Suppressor macrophage (primary cell): Measurements from ENCODE around the gene DCLRE1B.

Experiments used
- DNase-seq, 4 experiments: peaks; one replicate each; pipeline ENCODE4 v3.0.0-alpha.2; 2020 to 2022

DCLRE1B gene

DNA sequence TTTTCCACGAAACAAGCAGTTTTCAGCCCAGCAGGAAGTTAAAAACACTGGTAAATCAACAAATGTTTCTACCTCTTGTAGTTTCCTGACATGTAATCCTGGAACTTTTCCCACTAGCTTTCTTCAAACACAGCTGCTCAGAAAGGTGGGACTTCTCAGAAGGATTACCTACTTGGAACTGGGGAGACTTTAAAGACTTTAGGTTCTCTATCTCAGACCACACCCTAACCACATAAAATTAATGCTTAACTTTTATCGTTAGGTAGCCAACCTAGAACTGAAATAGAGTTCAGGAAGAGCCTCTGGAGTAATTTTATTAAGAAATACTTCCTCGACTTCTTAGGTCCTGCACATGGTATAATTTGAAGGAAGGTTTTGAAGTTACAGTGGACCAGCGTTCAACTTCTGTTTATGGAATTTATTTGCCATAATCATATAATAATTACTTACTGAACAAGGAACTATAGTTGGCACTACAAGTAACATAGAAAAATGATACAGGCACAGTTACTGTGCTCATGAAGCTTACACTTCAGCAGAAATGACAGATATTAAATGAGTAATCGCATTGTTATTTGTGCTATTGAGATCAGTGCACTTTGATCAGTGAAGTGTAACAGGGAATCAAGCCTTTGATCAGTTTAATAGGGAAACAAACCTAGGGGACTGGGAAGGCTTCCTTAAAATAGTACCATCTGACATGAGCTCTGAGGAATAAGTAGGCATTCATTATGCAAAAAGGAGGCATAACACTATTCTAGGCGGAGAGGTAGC, 17.5 kb upstream of the DCLRE1B start, which contains the start of gene BCL2L15:
Gene BCL2L15, minus strand, starts transcription at position 180 of the 774 bp plus-strand sequence. CDS start 206 bp downstream, outside the sequence.
- DNase-seq, result no peak

DNA sequence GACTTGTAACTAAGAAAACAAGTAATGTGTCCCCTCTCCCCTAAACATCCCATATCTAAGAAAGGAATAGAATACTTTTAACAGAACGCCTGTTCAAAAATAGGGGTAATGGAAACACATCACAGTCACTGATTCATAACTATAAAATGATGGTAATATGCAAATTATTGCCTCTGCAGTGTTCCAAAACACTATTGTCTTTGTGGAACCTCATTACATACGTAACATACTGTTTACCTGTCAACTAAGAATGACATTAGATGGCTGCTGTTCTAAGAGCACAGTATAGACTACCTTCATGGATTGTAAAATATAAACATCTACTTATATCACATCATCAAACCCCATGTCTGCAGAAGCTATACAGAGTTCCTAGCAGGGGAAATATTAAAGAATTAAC, 14.3 kb upstream of the DCLRE1B start:
- no peak for DNase-seq

DNA sequence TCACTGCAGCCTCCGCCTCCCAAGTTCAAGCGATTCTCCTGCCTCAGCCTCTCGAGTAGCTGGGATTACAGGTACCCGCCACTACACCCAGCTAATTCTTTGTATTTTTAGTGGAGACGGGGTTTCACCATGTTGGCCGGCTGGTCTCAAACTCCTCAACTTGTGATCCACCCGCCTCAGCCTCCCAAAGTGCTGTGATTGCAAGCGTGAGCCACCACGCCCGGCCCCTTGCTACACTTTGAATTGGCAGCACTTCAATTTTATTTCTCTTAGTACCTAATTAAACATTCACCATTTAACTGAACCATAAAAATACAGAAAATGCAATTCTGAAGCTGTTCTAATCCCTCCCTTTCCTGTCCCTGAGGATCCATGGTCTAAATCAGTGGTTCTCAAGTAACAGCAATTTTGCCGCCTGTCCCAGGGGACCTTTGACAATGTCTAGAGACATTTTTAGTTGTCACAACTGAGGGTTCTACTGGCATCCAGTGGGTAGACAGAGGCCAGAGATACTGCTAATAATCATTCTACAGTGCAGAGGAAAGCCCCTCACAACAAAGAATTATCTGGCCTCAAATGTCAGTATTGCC, 13.4 kb upstream of the DCLRE1B start:
- DNase-seq, result no peak

DNA sequence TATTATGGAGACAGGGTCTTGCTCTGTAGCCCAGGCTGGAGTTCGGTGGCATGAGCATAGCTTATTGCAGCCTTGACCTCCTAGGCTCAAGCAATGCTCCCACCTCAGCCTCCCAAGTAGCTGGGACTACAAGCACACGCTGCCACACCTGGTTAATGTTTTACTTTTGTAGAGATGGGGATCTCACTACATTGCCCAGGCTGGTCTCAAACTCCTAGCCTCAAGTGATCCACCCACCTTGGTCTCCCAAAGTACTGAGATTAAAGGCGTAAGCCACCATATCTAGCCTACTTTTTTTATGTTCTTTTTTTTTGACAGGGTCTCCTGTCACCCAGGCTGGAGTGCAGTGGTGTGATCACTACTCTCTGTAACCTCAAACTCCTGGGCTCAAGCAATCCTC, 11.9 kb upstream of the DCLRE1B start:
- no peak for DNase-seq

DNA sequence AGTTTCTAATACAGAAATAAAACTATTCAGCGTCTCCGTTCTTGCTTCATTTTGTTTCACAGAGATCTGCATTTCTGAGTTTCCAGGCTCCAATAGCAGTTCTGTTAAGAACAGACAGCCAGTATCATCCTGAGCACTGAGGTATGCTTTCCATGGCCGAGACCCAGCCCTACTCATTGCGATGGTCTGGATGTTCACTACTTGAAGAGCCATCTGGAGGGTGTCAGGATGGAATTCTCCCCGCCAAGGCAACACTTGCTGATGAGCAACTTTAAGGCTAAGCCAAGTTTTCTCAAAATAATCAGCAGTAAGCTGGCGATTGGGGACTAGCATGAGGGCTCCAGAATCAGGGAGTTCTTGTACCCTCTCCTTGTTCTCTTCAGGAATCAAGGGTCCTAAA, 10.0 kb upstream of the DCLRE1B start:
- DNase-seq, result no peak

DNA sequence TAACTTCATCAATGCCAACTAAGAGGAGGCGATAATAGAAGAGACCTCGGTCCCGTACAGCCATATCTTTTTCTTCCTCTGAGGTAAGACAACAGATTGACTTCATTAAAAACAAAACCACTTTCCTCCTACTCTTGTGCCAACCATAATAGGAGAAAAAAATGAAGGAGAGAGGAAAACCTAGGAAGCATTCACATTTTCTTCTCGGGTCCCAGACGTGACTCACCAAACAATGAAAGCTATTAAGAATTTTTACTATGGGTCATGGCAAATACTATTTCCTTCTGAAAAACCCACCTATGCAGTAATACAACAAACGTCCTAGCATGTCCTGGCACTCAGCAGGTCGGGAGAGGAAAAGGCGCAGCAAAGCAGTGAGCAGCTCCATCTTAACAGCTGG, 9.2 kb upstream of the DCLRE1B start:
- DNase-seq, result no peak

DNA sequence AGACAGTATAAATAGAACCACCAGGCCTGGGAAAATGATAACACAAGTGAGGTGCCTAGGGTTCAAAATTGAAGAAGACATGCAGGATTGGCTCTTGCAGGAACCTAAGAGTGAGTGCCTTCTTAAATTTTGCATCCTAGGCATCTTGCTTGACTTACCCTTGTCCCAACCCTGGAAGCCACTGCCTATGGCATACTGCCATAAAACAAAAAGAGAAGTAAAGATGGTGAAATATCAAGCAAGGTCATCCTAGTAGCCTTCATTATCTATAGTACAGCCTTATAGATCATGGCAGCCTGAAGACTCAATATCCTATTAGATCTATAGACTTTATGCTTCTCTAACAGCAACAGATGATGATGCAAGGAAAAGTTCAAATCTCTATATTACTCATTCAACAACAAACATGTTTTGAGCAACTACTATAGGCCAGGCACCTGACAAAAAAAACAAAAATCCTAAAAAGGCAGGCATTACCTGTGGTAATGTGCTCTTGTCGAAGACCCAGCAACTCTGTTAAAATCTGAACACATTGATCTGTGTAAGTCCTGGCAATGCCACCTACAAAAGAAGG, 6.8 kb upstream of the DCLRE1B start:
- peak; percentile 31 to 72 (median 56) for DNase-seq

DNA sequence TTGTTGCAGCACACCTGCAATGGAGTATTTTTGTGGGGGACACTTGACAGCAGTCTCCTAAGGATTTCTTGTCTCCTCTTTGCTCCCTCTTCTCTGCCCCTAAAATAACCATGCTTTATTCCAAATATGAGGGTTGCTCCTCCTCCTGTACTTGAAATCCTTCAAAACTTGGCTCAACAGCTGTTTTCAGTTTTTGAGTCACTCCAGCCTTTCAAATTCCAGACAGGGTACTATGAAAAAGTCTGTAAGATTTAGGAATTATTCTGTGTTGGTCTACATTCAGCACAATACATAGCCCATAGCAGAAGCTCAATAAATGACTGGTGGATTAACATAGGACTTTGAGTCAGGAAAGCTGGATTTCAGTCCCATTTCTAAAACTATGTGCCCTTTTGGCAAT, 6.0 kb upstream of the DCLRE1B start:
- DNase-seq, result no peak

DNA sequence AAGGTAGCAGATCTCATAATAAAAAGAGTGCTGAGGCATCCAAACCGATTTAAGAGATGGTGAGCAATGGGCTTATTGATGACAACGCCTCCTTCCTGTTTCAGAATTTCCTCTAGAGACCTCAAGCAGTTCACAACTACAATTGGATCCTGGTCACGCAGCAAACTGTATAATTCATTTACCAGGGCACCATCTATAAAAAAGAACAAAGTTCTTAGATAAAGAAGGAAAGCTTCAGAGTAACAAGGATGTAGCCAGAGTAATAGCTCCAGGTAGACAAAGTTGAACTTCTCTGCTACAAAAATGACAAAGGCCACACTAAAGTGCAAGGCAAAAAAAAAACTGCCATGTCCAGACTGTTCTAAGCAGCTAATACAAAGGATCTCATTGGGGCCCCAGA, 3.9 kb upstream of the DCLRE1B start:
- no peak for DNase-seq

DNA sequence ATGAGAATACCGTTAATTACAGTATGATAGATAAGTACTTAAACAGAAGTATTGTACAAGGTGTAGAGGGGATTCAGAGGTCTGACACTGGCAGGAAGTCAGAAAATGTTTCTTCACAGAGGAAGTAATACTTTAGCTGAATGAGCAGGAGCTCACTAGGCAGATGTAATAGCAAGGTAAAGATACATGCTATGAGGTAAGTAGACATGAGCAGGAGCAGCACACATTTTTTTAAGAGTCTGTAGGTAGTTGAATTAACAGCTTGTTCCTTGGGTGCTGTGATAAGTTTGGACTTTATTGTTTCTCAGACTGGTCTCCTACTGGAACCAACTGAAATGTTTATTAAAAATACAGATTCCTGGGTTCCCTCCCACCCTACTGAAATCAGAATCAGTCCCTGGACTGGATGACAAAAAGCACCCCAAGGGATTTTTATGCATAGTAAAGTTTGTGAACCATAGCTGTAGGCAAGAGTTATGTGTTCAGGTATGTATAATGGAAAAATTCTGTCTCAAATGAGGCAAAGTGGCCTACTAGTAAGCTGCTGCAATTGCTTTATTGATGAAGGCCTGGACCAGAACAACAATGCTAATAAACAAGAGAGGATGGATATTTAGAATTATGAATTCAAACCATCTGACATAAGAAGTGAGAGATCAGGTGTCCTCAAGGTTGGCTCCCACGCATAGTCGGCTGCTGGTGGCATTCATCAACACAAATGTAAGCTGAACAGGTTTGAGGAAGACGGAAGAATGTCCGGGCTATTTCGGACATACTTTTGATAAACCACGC, 1.4 kb upstream of the DCLRE1B start:
- DNase-seq, result no peak

DNA sequence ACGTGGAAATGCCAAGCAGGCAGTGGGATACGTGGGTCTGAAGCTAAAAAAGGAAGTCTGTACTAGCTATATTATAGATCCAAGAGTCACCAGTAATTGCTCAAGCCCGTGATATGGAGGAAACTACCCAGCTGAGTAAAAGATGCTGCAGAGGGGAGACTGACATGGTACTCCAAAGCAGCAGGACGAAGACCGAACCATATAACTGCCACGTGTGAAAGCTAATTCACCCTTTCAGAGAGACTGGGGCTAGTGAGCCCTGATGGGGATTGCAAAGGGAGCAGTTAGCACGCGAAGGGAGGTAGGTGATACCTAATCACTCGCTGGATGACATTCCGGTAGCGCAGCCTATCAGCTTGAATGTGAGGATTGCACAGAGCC, 843 bp upstream of the DCLRE1B start:
- DNase-seq, result peak; percentile 52 to 78 (median 60)

DNA sequence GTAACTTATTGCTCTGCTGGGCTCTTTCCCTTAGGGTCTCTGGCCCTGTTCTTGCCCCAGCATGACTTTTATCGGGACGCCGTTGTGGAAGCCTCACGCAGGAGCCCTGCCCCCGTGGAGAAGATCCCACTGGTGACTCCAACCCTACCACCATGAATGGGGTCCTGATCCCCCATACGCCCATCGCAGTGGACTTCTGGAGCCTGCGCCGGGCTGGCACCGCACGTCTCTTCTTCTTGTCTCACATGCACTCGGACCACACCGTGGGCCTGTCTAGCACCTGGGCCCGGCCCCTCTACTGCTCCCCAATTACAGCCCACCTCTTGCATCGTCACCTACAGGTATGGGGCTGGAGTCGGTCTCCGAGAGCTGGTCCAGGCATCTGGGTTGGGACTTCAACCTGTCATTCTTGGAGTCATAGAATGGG, 322 bp downstream of the DCLRE1B start:
- no peak for DNase-seq

DNA sequence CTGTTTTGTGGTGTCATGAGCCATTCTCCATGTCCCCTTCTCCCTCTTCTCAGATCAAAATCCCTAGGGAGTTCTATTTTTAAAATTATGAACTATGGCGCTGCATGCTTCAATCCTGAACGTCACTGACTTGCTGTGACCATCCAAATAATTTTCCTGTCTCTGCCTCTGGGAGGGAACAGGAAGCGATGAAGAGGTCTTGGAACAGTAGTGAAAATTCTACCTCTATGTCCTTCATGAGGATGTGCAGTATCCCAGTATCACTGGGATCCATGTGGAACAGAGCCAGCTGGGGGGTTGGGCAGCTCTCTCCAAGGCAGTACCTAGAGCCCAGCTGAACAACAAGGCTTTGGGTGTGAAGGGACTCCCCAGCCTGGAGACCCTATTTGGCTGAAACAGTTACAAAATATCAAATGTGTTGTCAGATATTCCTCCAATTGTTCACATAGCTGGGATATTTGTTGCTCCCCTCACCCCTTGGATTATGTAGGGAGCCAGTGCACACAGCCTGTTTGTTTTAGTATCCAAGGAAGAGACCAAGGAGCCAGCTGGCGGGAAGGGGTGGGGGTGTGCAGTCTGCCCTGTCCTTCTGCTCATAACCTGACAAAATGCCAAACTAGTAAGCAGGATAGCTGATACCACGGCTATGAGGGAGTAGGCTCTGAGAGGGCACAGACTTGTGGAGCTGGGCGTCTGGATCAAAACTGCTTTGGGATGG, 7.6 kb downstream of the DCLRE1B start:
- no peak for DNase-seq

DNA sequence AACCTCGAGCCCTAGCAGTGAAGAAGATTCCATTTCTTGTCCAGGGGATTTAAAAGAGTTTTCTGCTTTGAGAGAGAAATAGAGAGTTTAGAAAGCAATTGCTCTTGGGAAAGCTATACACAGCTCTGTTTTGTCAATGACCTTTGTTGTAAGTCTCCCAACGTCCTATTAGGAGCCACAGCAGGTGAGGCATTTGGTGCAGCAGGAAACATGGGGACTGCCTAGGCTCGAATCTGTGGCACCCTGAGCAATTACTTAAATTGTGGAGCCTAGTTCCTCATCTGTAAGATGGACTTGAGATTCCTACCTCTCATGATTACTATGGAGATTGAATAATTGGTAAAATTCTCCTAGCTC, 8.2 kb downstream of the DCLRE1B start:
- no peak for DNase-seq

DNA sequence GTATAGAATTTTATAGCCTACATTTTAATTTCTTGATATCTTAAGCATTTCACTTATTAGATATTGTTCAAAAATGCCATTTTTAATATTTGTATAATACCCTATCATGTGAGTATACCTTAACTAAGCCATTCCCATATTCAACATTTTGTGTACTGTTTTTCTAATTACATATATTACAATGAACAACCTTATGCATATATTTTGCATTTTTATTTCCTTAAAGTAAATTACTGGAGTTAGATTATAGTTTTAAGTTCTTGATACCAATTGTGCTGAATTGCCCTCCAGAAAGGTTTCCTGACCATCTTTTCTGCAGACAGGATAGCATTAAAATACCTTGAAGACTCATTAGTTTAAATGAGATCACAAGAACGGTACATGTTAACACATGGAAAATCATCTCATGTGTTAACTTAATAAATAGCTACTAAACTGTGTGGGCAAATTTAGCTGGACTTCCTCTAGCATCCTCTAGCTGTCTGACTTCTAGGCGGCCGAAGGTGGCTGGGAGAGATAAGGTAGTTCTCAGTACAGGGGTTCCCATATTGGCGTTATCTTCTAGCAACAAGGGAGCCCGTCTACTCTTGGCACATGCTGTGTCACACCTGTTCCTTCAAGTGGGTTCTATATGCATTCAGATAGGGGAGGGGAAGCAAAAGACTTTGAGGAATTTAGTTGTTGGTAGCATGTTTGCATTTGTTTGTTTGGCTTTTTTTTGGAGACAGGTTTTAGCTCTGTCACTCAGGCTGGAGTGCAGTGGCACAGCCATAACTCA, 8.9 kb downstream of the DCLRE1B start:
- DNase-seq, result no peak

DNA sequence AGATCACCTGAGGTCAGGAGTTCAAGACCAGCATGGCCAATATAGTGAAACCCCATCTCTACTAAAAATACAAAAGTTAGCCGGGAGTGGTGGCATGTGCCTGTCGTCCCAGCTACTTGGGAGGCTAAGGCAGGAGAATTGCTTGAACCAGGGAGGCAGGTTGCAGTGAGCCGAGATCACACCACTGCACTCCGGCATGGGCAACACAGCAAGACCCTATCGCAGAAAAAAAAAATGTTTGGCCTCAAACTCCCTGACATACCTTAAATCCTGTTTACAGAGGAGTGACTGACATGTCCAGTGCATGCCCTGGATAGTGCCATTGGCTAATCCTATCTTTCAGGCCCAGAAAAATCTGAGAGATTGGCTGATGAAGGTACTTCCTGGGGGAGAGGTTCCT, 11.8 kb downstream of the DCLRE1B start:
- no peak for DNase-seq

DNA sequence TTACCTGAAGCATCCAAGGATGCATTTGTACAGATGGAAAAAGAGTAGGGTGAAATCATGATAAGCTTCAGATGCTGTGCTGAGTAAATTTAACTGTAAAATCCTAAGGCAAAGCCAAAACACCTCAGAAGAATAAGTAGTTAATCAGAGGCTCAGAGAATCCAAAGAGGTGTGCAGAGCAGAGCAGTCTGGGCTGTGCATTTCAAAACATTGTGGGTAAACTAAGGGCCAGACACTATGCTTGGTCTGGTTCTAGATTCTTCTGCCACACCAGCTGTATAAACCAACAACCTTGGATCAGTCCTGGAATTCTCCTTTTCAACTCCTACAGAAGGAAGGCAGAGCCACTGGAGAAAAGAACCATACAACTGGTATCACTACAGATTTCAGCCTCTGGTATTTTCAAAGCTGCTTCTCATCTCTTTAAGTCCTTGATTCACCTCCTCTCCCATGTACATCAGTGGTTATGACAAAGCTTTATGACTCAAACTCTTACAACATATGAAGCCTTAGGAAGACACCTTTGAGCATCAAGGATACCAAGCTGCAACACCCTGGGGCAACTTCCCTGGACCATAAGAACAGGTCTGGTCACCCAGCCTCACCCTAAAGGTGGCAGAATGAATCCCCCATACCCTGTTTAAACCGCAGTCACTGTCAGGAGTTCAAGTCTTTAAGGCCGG, 12.4 kb downstream of the DCLRE1B start:
- DNase-seq, result no peak

DNA sequence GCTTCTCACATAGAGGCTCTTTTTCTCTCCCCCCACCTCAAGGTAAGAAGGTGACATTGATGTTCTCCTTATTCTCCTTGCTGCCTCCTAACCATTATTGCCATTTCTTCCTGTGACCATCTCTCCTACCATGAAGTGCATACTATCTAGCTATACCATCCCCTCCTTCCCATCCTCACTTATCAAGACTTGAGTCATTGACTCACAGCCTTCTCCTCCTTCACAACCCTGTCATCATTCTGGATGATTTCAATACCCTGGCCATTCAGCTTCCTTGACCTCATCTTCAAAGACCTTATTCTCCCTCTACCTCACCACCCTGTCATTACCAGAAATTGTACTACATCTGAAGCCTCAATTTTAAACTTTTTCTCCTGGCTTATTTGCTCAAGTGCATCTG, 13.1 kb downstream of the DCLRE1B start:
- no peak for DNase-seq

DNA sequence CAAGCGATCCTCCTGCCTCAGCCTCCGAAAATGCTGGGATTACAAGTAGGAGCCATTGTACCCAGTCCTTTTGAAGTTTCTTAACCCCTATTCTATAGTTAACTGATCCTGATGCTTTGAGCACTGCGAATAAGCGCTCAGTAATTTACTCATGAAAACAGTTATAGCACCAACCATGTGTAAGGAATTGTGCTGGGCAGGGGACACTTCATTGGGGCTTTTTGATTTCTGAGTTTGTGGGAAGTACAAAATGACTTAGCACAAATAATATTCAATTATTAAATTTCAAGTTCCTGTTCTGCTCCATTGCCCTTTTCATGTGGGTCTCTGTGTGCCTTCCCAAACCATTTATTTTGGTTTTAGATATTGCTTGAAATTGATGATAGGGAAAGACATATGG, 17.8 kb downstream of the DCLRE1B start:
- DNase-seq, result no peak

DNA sequence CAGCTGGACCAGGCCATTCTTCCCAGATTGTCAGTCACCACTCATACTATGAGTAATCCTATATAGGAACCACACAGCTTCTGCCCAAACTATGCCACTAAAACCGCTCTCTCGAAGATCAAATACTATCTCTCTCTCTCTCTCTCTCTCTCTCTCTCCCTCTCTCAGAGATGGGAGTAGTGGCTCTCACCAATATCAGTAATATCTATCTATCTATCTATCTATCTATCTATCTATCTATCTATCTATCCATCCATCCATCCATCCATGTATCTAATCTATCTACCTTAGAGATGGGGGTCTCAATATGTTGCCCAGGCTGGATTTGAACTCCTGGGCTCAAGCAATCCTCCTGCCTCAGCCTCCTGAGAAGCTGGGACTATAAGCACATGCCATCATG, 19.3 kb downstream of the DCLRE1B start:
- DNase-seq, result no peak
